H1 (cell line): Measurements from ENCODE around the gene PPIL6. TPM values are rescaled to one million over a fixed set of nuclear protein-coding genes. Genes with fewer than 3 reads are reported as not detected.
"Not testable (repeated sequence)": the region's sequence is repeated elsewhere in the genome, so short reads cannot be mapped to it uniquely, and the experiment has no call there.

Experiments used
- CTCF ChIA-PET: fragments of 300-600 bp; sonication (Branson Sonifier 250); formaldehyde crosslinking; loops from one replicate; lab custom pipeline; 2021; ENCODE audit not compliant: partially characterized antibody; lab: Charles Lee
- POLR2A ChIA-PET: fragments of 300-600 bp; sonication (Branson Sonifier 250); formaldehyde crosslinking; loops from one replicate; lab custom pipeline; 2021; ENCODE audit warnings: inconsistent platforms; ENCODE audit not compliant: partially characterized antibody; lab: Charles Lee
- DNase-seq, 2 experiments: peaks; one replicate each; pipeline versions ENCODE4 v3.0.0 to v3.0.0-alpha.2; 2010 to 2022; ENCODE audit warnings: low spot score in 2 of 2, low read depth in 1 of 2, mixed read lengths in 1 of 2
- FAIRE-seq: peaks from 2 replicates; lab custom pipeline; 2011; peaks lifted over from hg19 to GRCh38; lab: Jason Lieb, UNC
- H2AFZ ChIP-seq: 2 replicates; pipeline ENCODE4 v1.8.1; 2012; ENCODE audit warnings: low read length, inconsistent platforms
- H2AK5ac ChIP-seq: 2 replicates; pipeline ENCODE4 v1.6.1; 2013; ENCODE audit warnings: low read depth, low read length
- H2BK120ac ChIP-seq: replicated peaks from 2 replicates; pipeline ENCODE3; 2013; ENCODE audit warnings: low read depth, low read length, inconsistent platforms
- H2BK12ac ChIP-seq: 2 replicates; pipeline ENCODE4 v1.6.1; 2013; ENCODE audit warnings: low read depth, low read length
- H2BK15ac ChIP-seq: 2 replicates; pipeline ENCODE4 v1.6.1; 2013; ENCODE audit warnings: low read length
- H2BK20ac ChIP-seq: 2 replicates; pipeline ENCODE4 v1.6.1; 2013; ENCODE audit warnings: low read length
- H2BK5ac ChIP-seq: 2 replicates; pipeline ENCODE4 v1.6.1; 2013; ENCODE audit warnings: low read depth, low read length
- H3K14ac ChIP-seq: 2 replicates; pipeline ENCODE4 v1.6.1; 2013; ENCODE audit warnings: inconsistent platforms; ENCODE audit not compliant: insufficient read length
- H3K18ac ChIP-seq: 2 replicates; pipeline ENCODE4 v1.6.1; 2013; ENCODE audit warnings: low read length; ENCODE audit errors: extremely low read depth
- H3K23ac ChIP-seq: 2 replicates; pipeline ENCODE4 v1.6.1; 2013; ENCODE audit warnings: inconsistent platforms; ENCODE audit not compliant: insufficient read length
- H3K23me2 ChIP-seq: 2 replicates; pipeline ENCODE4 v1.6.1; 2013; ENCODE audit warnings: low read depth, low read length
- H3K27ac ChIP-seq: 2 replicates; pipeline ENCODE4 v1.6.1; 2011; ENCODE audit warnings: low read depth, low read length, inconsistent platforms
- H3K27me3 ChIP-seq, 4 experiments: replicated peaks in 1 of 4; 1 replicate in 1 of 4; 2 replicates in 3 of 4; pipeline versions ENCODE4 v1.6.1 to v1.8.1; 2011 to 2013; ENCODE audit warnings: low read length in 3 of 4, mild to moderate bottlenecking in 3 of 4, inconsistent platforms in 2 of 4, mixed read lengths in 2 of 4, moderate library complexity in 1 of 4; ENCODE audit not compliant: control insufficient read depth in 3 of 4, insufficient read depth in 3 of 4; ENCODE audit errors: extremely low read depth in 1 of 4
- H3K36me3 ChIP-seq, 4 experiments: 2 replicates each; pipeline versions ENCODE4 v1.6.1 to v1.8.1; 2011 to 2013; ENCODE audit warnings: mild to moderate bottlenecking in 4 of 4, low read length in 3 of 4, moderate library complexity in 2 of 4, control low read depth in 1 of 4, inconsistent platforms in 1 of 4; ENCODE audit not compliant: insufficient read depth in 4 of 4, control insufficient read depth in 2 of 4
- H3K4ac ChIP-seq: replicated peaks from 2 replicates; pipeline ENCODE3; 2013; ENCODE audit warnings: low read length, low read depth, mixed read lengths, inconsistent platforms; ENCODE audit not compliant: insufficient read length
- H3K4me1 ChIP-seq, 4 experiments: replicated peaks in 1 of 4; 1 replicate in 1 of 4; 2 replicates in 3 of 4; pipeline versions ENCODE4 v1.6.1 to v1.8.1; 2011 to 2013; ENCODE audit warnings: low read length in 3 of 4, inconsistent platforms in 2 of 4, mixed read lengths in 1 of 4; ENCODE audit not compliant: insufficient read depth in 4 of 4, control insufficient read depth in 3 of 4
- H3K4me2 ChIP-seq, 2 experiments: 2 replicates each; pipeline versions ENCODE4 v1.6.1 to v1.8.1; 2011 to 2013; ENCODE audit warnings: low read depth in 2 of 2, low read length in 2 of 2, control low read depth in 1 of 2, inconsistent platforms in 1 of 2, mild to moderate bottlenecking in 1 of 2; ENCODE audit not compliant: insufficient read depth in 1 of 2
- H3K4me3 ChIP-seq, 4 experiments: fragments of 200-600, 300-600 bp in 1 of 4; sonication (generic), shearing (Covaris generic), sonication (Bioruptor Twin) in 1 of 4; 2 replicates each; pipeline versions ENCODE4 v1.5.1 to v1.8.1; 2011 to 2016; ENCODE audit warnings: low read length in 4 of 4, low read depth in 3 of 4, control low read depth in 2 of 4, inconsistent platforms in 2 of 4, mild to moderate bottlenecking in 2 of 4, mixed read lengths in 1 of 4, moderate library complexity in 1 of 4; ENCODE audit not compliant: insufficient read depth in 2 of 4; ENCODE audit errors: extremely low read depth in 1 of 4
- H3K56ac ChIP-seq: replicated peaks from 2 replicates; pipeline ENCODE3; 2013; ENCODE audit warnings: low read depth, mild to moderate bottlenecking, mixed read lengths, low read length, inconsistent platforms; ENCODE audit not compliant: insufficient read length
- H3K79me1 ChIP-seq: 2 replicates; pipeline ENCODE4 v1.6.1; 2013; ENCODE audit warnings: low read depth, low read length, control low read depth
- H3K79me2 ChIP-seq, 2 experiments: 2 replicates each; pipeline versions ENCODE4 v1.6.1 to v1.8.1; 2012 to 2013; ENCODE audit warnings: low read length in 2 of 2, mild to moderate bottlenecking in 2 of 2, inconsistent platforms in 1 of 2; ENCODE audit not compliant: insufficient read depth in 2 of 2, control insufficient read depth in 1 of 2
- H3K9ac ChIP-seq, 4 experiments: replicated peaks in 1 of 4; 1 replicate in 1 of 4; 2 replicates in 3 of 4; pipeline versions ENCODE4 v1.6.1 to v1.8.1; 2011 to 2013; ENCODE audit warnings: low read depth in 3 of 4, low read length in 3 of 4, control low read depth in 2 of 4, mild to moderate bottlenecking in 2 of 4, moderate library complexity in 2 of 4, inconsistent platforms in 1 of 4; ENCODE audit errors: extremely low read depth in 1 of 4
- H3K9me3 ChIP-seq, 2 experiments: 2 replicates each; pipeline versions ENCODE4 v1.6.1 to v1.8.1; 2012 to 2013; ENCODE audit warnings: mild to moderate bottlenecking in 2 of 2, moderate library complexity in 2 of 2, control low read depth in 1 of 2, inconsistent platforms in 1 of 2, low read depth in 1 of 2, low read length in 1 of 2, mixed read lengths in 1 of 2; ENCODE audit not compliant: insufficient read depth in 2 of 2
- H4K20me1 ChIP-seq, 2 experiments: replicated peaks in 1 of 2; 2 replicates each; pipeline versions ENCODE3 to v1.8.1; 2011 to 2013; ENCODE audit warnings: inconsistent platforms in 2 of 2, low read length in 2 of 2, mild to moderate bottlenecking in 1 of 2; ENCODE audit not compliant: insufficient read depth in 2 of 2, control insufficient read depth in 1 of 2
- H4K5ac ChIP-seq: 2 replicates; pipeline ENCODE4 v1.6.1; 2013; ENCODE audit warnings: low read length, low read depth, mixed read lengths, inconsistent platforms; ENCODE audit not compliant: insufficient read length
- H4K8ac ChIP-seq: 2 replicates; pipeline ENCODE4 v1.8.0; 2013; ENCODE audit warnings: mild to moderate bottlenecking, moderate library complexity, low read length, inconsistent platforms; ENCODE audit not compliant: insufficient read depth; ENCODE audit errors: extremely low read depth
- H4K91ac ChIP-seq: replicated peaks from 2 replicates; pipeline ENCODE3; 2013; ENCODE audit warnings: low read length, mixed read lengths, inconsistent platforms; ENCODE audit not compliant: insufficient read length
- GABPA ChIP-seq: IDR thresholded peaks from 2 replicates; pipeline ENCODE4 v1.6.1; 2011; ENCODE audit warnings: mild to moderate bottlenecking, low read length, moderate library complexity, borderline replicate concordance; ENCODE audit not compliant: insufficient read depth
- POLR2AphosphoS5 ChIP-seq: IDR thresholded peaks from 2 replicates; pipeline ENCODE4 v1.6.1; 2011; ENCODE audit warnings: low read depth, low read length
- WGBS, 2 experiments: shearing (Covaris generic) in 1 of 2; methylation state at CpG; one replicate each; pipeline versions ENCODE4 v1.1.6 to v1.1.7; 2013 to 2015; ENCODE audit warnings: low lambda C conversion rate in 2 of 2, mixed read lengths in 2 of 2, inconsistent platforms in 1 of 2, low coverage in 1 of 2, missing lambda C conversion rate in 1 of 2; ENCODE audit not compliant: insufficient replicate concordance in 2 of 2, insufficient coverage in 1 of 2, insufficient read length in 1 of 2; ENCODE audit errors: extremely low coverage in 1 of 2, missing lambda C conversion rate in 1 of 2; 5-methylcytosine and 5-hydroxymethylcytosine counted together
- polyA plus RNA-seq, 7 experiments: library from polyadenylated mRNA; depleted of rRNA in 3 of 7; stranded (reverse) in 5 of 7; unstranded in 2 of 7; fragments of >200 nt in 5 of 7; fragments of 200-250 nt in 2 of 7; gene quantifications; 1 replicate in 5 of 7; 2 replicates in 1 of 7; 4 replicates in 1 of 7; pipeline versions ENCODE4 v1.2.1 to v1.2.3, GENCODE V29; 2011 to 2013; ENCODE audit warnings: missing spikeins in 2 of 7, mixed read lengths in 2 of 7
- total RNA-seq: library from RNA; stranded (reverse); fragmentation: NEBNext Ultra II Directional; extraction: Animal tissue kit (Norgen Biotek cat#: 25700); gene quantifications from 2 replicates; pipeline ENCODE4 v1.2.1, GENCODE V29; 2021
- TF ChIP-seq, protein P1 (sequence below), 3 experiments: IDR thresholded peaks; 1 replicate in 2 of 3; 2 replicates in 1 of 3; pipeline versions ENCODE4 v1.5.1 to v1.6.1; 2011; ENCODE audit warnings: low read length in 3 of 3, mild to moderate bottlenecking in 3 of 3, inconsistent platforms in 2 of 3, low read depth in 1 of 3, moderate library complexity in 1 of 3; ENCODE audit not compliant: insufficient read depth in 1 of 3; ENCODE audit errors: control extremely low read depth in 1 of 3

Gene PPIL6
- total and polyA plus RNA-seq, 2 of the 8 experiments (the other 6 are each of a cell fraction or from before 2014, with no cell fraction given): 0.42 to 1.3 TPM

GRCh38 chr6:109369728-109370127 is 70.7 kb downstream of the PPIL6 start (continued):
- TF ChIP-seq, protein P1, sequence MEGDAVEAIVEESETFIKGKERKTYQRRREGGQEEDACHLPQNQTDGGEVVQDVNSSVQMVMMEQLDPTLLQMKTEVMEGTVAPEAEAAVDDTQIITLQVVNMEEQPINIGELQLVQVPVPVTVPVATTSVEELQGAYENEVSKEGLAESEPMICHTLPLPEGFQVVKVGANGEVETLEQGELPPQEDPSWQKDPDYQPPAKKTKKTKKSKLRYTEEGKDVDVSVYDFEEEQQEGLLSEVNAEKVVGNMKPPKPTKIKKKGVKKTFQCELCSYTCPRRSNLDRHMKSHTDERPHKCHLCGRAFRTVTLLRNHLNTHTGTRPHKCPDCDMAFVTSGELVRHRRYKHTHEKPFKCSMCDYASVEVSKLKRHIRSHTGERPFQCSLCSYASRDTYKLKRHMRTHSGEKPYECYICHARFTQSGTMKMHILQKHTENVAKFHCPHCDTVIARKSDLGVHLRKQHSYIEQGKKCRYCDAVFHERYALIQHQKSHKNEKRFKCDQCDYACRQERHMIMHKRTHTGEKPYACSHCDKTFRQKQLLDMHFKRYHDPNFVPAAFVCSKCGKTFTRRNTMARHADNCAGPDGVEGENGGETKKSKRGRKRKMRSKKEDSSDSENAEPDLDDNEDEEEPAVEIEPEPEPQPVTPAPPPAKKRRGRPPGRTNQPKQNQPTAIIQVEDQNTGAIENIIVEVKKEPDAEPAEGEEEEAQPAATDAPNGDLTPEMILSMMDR (IDR thresholded peaks at IDR 0.05; ENCODE audit: control extremely low read depth in 1 of 3, insufficient read depth in 1 of 3, low read depth in 1 of 3, low read length in 3 of 3): no peak
- TF ChIP-seq POLR2AphosphoS5: no peak
- TF ChIP-seq GABPA: no peak

- H3K23me2 ChIP-seq, H4K8ac ChIP-seq, H4K20me1 ChIP-seq, H2BK15ac ChIP-seq, H2AFZ ChIP-seq, H3K4me1 ChIP-seq, H3K9me3 ChIP-seq, H3K27ac ChIP-seq, H3K14ac ChIP-seq, H2BK20ac ChIP-seq, FAIRE-seq, CTCF ChIA-PET, H3K79me1 ChIP-seq, H2BK120ac ChIP-seq, H3K4me2 ChIP-seq, H4K91ac ChIP-seq, H3K23ac ChIP-seq, H4K5ac ChIP-seq, H2AK5ac ChIP-seq, H3K4me3 ChIP-seq, H3K18ac ChIP-seq, H3K27me3 ChIP-seq, POLR2A ChIA-PET, H3K79me2 ChIP-seq, H3K4ac ChIP-seq, H3K9ac ChIP-seq, H2BK5ac ChIP-seq, H2BK12ac ChIP-seq, DNase-seq, H3K56ac ChIP-seq: not testable (repeated sequence)
- peaks cover 8 to 51% (median 28%) of the 10 kb centered on the region in 4 experiments; a peak in 7 of 8 replicates for H3K36me3 ChIP-seq
- 95% methylated on average over 5 of the region's 5 CpGs; no CpG with 5 or more reads in 1 of the 2 experiments for WGBS, 2 experiments
Measured at GRCh38 chr6:109364382-109365078, 75.9 kb downstream of the PPIL6 start.
